ENCODE data around the gene PPP1R15A.
"Not testable (repeated sequence)": the region's sequence is repeated elsewhere in the genome, so short reads cannot be mapped to it uniquely, and the experiment has no call there.

- TF ChIP-seq CTCF (conservative IDR thresholded peaks at IDR 0.05; ENCODE audit: low read length); EZH2phosphoT487 (IDR thresholded peaks at IDR 0.05; ENCODE audit: borderline replicate concordance, low read depth, low read length): not testable (repeated sequence)
These were observed 30.1 kb downstream of the PPP1R15A start for GRCh38 chr19:48902291-48902690.
